Pancreas (tissue), 10 donors: Measurements from ENCODE around the gene ACOX2. TPM values are rescaled to one million over a fixed set of nuclear protein-coding genes. Genes with fewer than 3 reads are reported as not detected.

ENCODE experiments used
- ATAC-seq, 4 donors: fragments of 200-7000 bp; cut with Tn5 transposase; one replicate each; pipeline versions ENCODE4 v1.8.0 to v1.9.1; 2020; ENCODE audit warnings: mild to moderate bottlenecking in 4 of 4, moderate library complexity in 4 of 4
- DNase-seq, 6 donors: peaks; one replicate each; pipeline ENCODE4 v3.0.0-alpha.2; 2020
- FAIRE-seq: peaks from 2 replicates; lab custom pipeline; 2012; peaks lifted over from hg19 to GRCh38; lab: Jason Lieb, UNC
- H3K27ac ChIP-seq, 4 donors: fragments of 200-600 bp; sonication (generic); 1 replicate in 3 of 4; 2 replicates in 1 of 4; pipeline versions ENCODE4 v1.5.0 to v1.8.0; 2020
- H3K27me3 ChIP-seq, 4 donors: fragments of 200-600 bp; one replicate each; pipeline ENCODE4 v1.8.0; 2021
- H3K36me3 ChIP-seq, 3 donors: fragments of 200-600 bp; sonication (generic) in 1 of 3; one replicate each; pipeline versions ENCODE4 v1.5.0 to v1.8.0; 2020 to 2021
- H3K4me1 ChIP-seq, 3 donors: fragments of 200-600 bp; one replicate each; pipeline ENCODE4 v1.8.0; 2021
- H3K4me3 ChIP-seq, 4 donors: fragments of 200-600 bp; sonication (generic) in 2 of 4; one replicate each; pipeline versions ENCODE4 v1.5.0 to v1.8.0; 2020 to 2021
- H3K9me3 ChIP-seq, 4 donors: fragments of 200-600 bp; one replicate each; pipeline ENCODE4 v1.8.0; 2021
- WGBS, 2 donors: extraction: QIAGEN DNeasy Blood & Tissue Kit; methylation state at CpG; one replicate each; pipeline ENCODE4 v1.1.7; 2013; 5-methylcytosine and 5-hydroxymethylcytosine counted together
- intact Hi-C, 3 donors: fragments of 100-400 bp; cut with DNase I; formaldehyde crosslinking; loops; one replicate each; pipeline versions ENCODE4 v1.11.1 to v1.14.2; 2022
- polyA plus RNA-seq, 2 donors: library from polyadenylated mRNA; stranded (reverse); fragments of 200-250 nt; gene quantifications; one replicate each; pipeline ENCODE4 v1.2.3, GENCODE V29; 2013
- total RNA-seq, 6 donors: library from RNA; stranded (reverse); fragmentation: NEBNext Ultra II Directional in 4 of 6; extraction: Animal tissue kit (Norgen Biotek cat#: 25700) in 4 of 6; gene quantifications; one replicate each; pipeline versions ENCODE4 v1.2.1 to v1.2.4, GENCODE V29; 2021 to 2023
- TF ChIP-seq, protein P1 (sequence below), 4 donors: fragments of 200-600 bp; sonication (generic) in 3 of 4; IDR thresholded peaks; one replicate each; pipeline versions ENCODE4 v1.5.0 to v1.8.0; 2021; ENCODE audit warnings: antibody characterized with exemption in 4 of 4
- donor health status: healthy with polysubstance abuse.
- donor health status: DM: no; HTN: no; CAD: no; lungs with moderate emphysema.
- donor health status: DM: no; HTN: no; CAD: no.
- donor health status: control.
- donor health status: control.
- donor health status: Bipolar disorder and iron deficiency.
- donor health status: DM: yes; HTN: yes; CAD: no.
- donor health status: DM: no; HTN: no; CAD: no.
- donor health status: DM: no; HTN: no; CAD: no.
- donor health status: DM: yes; HTN: yes; CAD: no.

Gene ACOX2
- total and polyA plus RNA-seq, 8 donors = 1.3 to 13.3 (median 8.3) TPM

DNA sequence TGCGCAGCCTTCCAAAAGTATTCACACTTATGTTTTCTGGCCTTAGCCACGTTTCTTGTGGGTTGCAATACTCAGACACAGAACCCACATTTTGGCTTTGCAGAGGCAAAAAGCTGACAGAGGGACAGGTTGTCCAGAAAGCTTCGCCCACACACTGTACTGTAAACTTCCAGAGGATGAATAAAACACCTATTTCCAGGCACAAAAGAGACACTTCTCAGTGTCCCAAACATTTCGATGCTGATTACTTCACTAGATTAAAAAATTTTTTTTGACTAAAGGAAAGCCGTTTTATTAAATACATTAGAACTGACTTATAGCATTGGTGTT lies 73.1 kb downstream of the ACOX2 start:
- 31 to 35% methylated on average over 5 of the region's 5 CpGs for WGBS, 2 donors
- no peak for ATAC-seq

DNA sequence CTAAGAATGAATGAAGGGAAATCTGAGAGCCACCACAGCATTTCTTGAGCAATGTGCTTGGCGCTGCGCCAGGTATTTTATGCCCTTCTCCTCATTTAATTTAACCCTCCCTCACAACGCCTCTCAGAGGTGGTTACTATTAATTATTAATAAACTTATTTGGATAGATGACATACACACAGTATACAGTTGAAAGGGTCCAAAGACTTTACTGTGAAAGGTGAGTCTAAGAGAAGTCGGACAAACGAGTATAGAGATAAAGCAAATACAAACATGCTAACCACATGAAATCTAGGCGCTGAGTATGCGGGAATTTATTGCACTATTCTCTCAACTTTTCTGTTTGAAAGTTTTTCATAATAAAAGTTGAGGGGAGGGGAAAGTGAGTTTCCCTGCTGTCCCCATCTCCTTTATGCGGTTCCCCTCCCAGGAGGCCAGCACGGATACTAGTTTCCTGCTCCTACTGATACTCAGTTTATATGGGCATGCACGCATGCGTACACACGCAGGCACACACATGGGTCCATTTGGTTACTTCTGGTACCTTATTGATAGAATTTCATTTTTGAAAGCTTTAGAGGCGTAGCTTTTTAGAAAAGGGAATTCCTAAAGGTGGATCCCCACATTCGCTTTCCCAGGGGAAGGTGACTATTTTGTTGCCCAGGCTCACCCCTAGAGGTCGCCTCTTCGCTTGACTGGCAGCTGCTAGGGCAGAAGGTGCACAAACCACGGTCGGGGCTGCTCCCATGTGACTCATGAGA lies 73.6 kb downstream of the ACOX2 start:
- ATAC-seq (peak; percentile 85 to 98 (median 98)), DNase-seq (peak; percentile 56 to 80 (median 72)), FAIRE-seq (no peak)
- 8 to 10% methylated on average over 18 of the region's 18 CpGs for WGBS, 2 donors
- Histone ChIP-seq H3K36me3 (no peaks in the 10 kb centered on the region), H3K4me1 (peaks cover 0 to 5% (median 0%) of the 10 kb centered on the region in 3 donors), H3K27me3 (no peaks in the 10 kb centered on the region), H3K4me3 (peak overlapping the region in 2 of 4 donors; percentile 11 to 37), H3K9me3 (no peaks in the 10 kb centered on the region), H3K27ac (no peak overlapping the region)
- intact Hi-C loops = loop anchor here in 1 of 3 donors (10.0 kb wide), 1 partner anchor 171 kb away; no protein-coding TSS in a partner anchor
- TF ChIP-seq, protein P1, sequence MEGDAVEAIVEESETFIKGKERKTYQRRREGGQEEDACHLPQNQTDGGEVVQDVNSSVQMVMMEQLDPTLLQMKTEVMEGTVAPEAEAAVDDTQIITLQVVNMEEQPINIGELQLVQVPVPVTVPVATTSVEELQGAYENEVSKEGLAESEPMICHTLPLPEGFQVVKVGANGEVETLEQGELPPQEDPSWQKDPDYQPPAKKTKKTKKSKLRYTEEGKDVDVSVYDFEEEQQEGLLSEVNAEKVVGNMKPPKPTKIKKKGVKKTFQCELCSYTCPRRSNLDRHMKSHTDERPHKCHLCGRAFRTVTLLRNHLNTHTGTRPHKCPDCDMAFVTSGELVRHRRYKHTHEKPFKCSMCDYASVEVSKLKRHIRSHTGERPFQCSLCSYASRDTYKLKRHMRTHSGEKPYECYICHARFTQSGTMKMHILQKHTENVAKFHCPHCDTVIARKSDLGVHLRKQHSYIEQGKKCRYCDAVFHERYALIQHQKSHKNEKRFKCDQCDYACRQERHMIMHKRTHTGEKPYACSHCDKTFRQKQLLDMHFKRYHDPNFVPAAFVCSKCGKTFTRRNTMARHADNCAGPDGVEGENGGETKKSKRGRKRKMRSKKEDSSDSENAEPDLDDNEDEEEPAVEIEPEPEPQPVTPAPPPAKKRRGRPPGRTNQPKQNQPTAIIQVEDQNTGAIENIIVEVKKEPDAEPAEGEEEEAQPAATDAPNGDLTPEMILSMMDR (IDR thresholded peaks at IDR 0.05) = peak; percentile 40 to 77 (median 66)

More for the DNA sequence above, 73.1 kb downstream of the ACOX2 start:
- no peaks in the 10 kb centered on the region for H3K36me3 ChIP-seq
- FAIRE-seq = no peak
- no peak for DNase-seq
- no peak overlapping the region for H3K27ac ChIP-seq
- no peaks in the 10 kb centered on the region for H3K9me3 ChIP-seq
- TF ChIP-seq, protein P1 (IDR thresholded peaks at IDR 0.05) = no peak
- intact Hi-C loops = loop anchor here in 1 of 3 donors (10.0 kb wide), 1 partner anchor 171 kb away; no protein-coding TSS in a partner anchor
- peak overlapping the region in 1 of 4 donors; percentile 37 for H3K4me3 ChIP-seq
- H3K4me1 ChIP-seq = peaks cover 0 to 5% (median 0%) of the 10 kb centered on the region in 3 donors
- no peaks in the 10 kb centered on the region for H3K27me3 ChIP-seq

DNA sequence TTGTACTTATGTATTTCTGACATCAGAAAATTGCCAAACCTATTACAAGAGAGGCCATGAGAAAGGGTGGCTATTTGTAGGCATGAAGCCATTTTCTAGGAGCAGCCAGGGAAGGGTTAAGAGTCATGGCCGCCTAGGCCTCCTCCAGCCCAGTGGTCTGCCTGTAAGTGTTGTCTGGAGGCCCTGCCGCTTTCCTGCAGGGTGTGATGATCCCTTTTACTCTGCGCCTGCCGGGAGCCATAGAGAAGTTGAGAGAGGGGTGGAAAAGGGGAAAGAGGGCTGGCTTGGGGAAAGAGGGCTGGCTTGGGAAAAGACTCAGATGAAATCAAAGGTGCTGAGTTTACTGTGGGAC lies 74.2 kb downstream of the ACOX2 start:
- FAIRE-seq (no peak), DNase-seq (no peak), ATAC-seq (no peak)
- H3K4me1 ChIP-seq = peaks cover 0 to 5% (median 0%) of the 10 kb centered on the region in 3 donors
- H3K9me3 ChIP-seq = no peaks in the 10 kb centered on the region
- no peak overlapping the region for H3K27ac ChIP-seq
- no peaks in the 10 kb centered on the region for H3K36me3 ChIP-seq
- WGBS, 2 donors = 67 to 75% methylated on average over 4 of the region's 4 CpGs
- intact Hi-C loops = loop anchor here in 1 of 3 donors (10.0 kb wide), 1 partner anchor 172 kb away; no protein-coding TSS in a partner anchor
- H3K27me3 ChIP-seq = no peaks in the 10 kb centered on the region
- H3K4me3 ChIP-seq = no peak overlapping the region
- TF ChIP-seq, protein P1 (IDR thresholded peaks at IDR 0.05) = no peak

DNA sequence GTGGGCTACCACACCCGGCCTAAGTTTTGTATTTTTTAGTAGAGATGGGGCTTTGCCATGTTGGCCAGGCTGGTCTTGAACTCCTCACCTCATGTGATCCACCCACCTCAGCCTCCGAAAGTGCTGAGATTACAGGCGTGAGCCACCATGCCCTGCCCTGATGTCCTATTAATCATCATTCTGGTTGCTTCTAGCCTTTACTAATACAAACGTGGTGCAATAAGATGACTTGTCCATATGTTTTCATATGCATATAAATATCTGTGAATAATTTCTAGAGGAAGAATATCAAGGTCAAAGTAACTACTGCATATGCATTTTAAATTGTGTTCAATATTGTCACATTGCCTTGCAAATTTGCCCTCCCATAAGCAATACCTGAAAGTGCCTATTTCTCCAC lies 77.8 kb downstream of the ACOX2 start:
- TF ChIP-seq, protein P1 (IDR thresholded peaks at IDR 0.05) = no peak
- intact Hi-C loops = no loop called here
- no peaks in the 10 kb centered on the region for H3K27me3 ChIP-seq
- no peak overlapping the region for H3K27ac ChIP-seq
- DNase-seq = no peak
- WGBS, 2 donors = 68 to 89% methylated on average over 4 of the region's 4 CpGs
- ATAC-seq = no peak
- no peak overlapping the region for H3K4me3 ChIP-seq
- H3K9me3 ChIP-seq = no peaks in the 10 kb centered on the region
- FAIRE-seq = no peak
- H3K36me3 ChIP-seq = no peaks in the 10 kb centered on the region
- H3K4me1 ChIP-seq = peaks cover 0 to 5% (median 0%) of the 10 kb centered on the region in 3 donors

Other genes starting within 250 kb of the ACOX2 start
- 1 to 10 TPM; 5.0 to 7.7 (median 6.7) TPM for gene RPP14, start 230.9 kb downstream of the ACOX2 start, total RNA-seq
- 1 to 10 TPM; 5.0 to 8.1 TPM for gene RPP14, start 230.9 kb downstream of the ACOX2 start, polyA plus RNA-seq
- 1 to 10 TPM; 2.6 to 4.4 (median 3.5) TPM for gene HTD2, start 230.7 kb downstream of the ACOX2 start, total RNA-seq
- gene HTD2, start 230.7 kb downstream of the ACOX2 start, polyA plus RNA-seq = 1 to 10 TPM in 1 of 2 donors, under 1 TPM in 1; 0.68 to 5.5 TPM
- gene PXK, start 204.3 kb downstream of the ACOX2 start, total RNA-seq = 10 to 100 TPM in 1 of 6 donors, 1 to 10 TPM in 5; 6.1 to 11.2 (median 7.9) TPM
- gene PXK, start 204.3 kb downstream of the ACOX2 start, polyA plus RNA-seq = 1 to 10 TPM; 3.2 to 6.2 TPM
- gene PDHB, start 103.4 kb downstream of the ACOX2 start, total RNA-seq = 10 to 100 TPM; 17.7 to 26.8 (median 23.9) TPM
- 10 to 100 TPM; 31.1 to 44.9 TPM for gene PDHB, start 103.4 kb downstream of the ACOX2 start, polyA plus RNA-seq
- gene KCTD6, start 45.1 kb downstream of the ACOX2 start, total RNA-seq = 1 to 10 TPM; 2.2 to 6.0 (median 3.5) TPM
- gene KCTD6, start 45.1 kb downstream of the ACOX2 start, polyA plus RNA-seq = 10 to 100 TPM in 1 of 2 donors, 1 to 10 TPM in 1; 4.8 to 13.8 TPM
- gene FAM107A, start 40.2 kb upstream of the ACOX2 start, total RNA-seq = 1 to 10 TPM; 1.7 to 8.0 (median 5.2) TPM
- gene FAM107A, start 40.2 kb upstream of the ACOX2 start, polyA plus RNA-seq = 10 to 100 TPM in 1 of 2 donors, 1 to 10 TPM in 1; 6.9 to 21.0 TPM
- under 1 TPM; 0.32 to 0.73 (median 0.58) TPM for gene FAM3D, start 129.6 kb upstream of the ACOX2 start, total RNA-seq
- 1 to 10 TPM in 1 of 2 donors, under 1 TPM in 1; 0.68 to 2.1 TPM for gene FAM3D, start 129.6 kb upstream of the ACOX2 start, polyA plus RNA-seq